OCI-M2 (cell line): ENCODE measurements around the gene RNF135.
"Not testable (repeated sequence)": the region's sequence is repeated elsewhere in the genome, so short reads cannot be mapped to it uniquely, and the experiment has no call there.

Source experiments
- DNase-seq: peaks from one replicate; lab custom pipeline; 2025; ENCODE audit not compliant: unreplicated experiment; lab: John Stamatoyannopoulos, UW

RNF135 gene, protein sequence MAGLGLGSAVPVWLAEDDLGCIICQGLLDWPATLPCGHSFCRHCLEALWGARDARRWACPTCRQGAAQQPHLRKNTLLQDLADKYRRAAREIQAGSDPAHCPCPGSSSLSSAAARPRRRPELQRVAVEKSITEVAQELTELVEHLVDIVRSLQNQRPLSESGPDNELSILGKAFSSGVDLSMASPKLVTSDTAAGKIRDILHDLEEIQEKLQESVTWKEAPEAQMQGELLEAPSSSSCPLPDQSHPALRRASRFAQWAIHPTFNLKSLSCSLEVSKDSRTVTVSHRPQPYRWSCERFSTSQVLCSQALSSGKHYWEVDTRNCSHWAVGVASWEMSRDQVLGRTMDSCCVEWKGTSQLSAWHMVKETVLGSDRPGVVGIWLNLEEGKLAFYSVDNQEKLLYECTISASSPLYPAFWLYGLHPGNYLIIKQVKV

DNA sequence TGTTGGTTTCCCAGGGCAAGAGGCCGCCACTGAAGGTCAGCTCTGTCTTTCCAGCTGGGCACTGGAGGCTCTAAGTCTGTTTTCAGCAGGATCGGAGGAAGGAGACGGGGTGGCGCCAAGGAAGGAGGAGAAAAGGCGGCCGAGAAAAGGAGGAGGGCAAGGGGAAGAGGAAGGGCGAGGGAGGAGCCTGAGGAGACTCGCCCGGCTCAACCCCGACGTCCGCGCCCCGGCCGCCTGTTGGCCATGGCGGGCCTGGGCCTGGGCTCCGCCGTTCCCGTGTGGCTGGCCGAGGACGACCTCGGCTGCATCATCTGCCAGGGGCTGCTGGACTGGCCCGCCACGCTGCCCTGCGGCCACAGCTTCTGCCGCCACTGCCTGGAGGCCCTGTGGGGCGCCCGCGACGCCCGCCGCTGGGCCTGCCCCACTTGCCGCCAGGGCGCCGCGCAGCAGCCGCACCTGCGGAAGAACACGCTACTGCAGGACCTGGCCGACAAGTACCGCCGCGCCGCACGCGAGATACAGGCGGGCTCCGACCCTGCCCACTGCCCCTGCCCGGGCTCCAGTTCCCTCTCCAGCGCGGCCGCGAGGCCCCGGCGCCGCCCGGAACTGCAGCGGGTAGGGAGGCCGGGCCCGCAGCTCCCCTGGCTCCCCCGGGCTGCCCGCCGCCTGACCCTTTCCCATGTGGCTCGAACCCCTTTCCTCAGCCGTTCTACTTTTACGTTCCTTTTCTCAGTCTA, at the start of gene RNF135:
Gene RNF135, plus strand, starts transcription at position 209 of the 737 bp plus-strand sequence. Its CDS starts 35 bp downstream, at position 244.
- no peak for DNase-seq

DNA sequence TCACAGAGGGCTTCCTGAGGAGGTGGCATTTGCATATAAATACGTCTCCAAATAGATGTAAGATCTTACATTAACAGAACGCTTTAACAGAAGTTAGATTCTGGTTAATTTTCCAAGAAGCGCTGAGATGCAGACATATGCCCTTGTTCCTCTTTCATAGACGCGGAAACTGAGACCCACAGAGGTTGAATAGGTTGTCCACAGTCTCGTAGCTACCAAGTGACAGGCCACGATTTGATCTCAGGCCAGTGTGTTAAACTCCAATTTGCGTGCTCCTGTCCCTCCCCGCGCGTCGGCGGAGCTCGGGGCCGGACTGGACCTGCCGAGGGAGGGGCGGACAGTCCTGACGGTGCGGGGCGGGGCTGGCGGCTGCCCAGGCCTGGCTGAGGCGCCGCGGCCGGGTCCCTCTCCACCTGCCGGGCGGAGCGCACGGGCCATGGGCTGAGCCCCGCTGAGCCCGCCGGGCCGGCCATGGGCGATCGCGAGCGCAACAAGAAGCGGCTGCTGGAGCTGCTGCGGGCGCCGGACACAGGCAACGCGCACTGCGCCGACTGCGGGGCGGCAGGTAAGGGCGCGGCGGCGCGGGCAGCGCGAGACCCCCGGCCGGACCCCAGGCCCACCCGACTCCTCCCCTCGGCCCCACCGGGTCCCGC, 49.2 kb upstream of the RNF135 start, which contains the start of gene ADAP2:
Gene ADAP2, plus strand, starts transcription at position 402 of the 653 bp plus-strand sequence. Its CDS starts 70 bp downstream, at position 472.
- DNase-seq, result no peak

DNA sequence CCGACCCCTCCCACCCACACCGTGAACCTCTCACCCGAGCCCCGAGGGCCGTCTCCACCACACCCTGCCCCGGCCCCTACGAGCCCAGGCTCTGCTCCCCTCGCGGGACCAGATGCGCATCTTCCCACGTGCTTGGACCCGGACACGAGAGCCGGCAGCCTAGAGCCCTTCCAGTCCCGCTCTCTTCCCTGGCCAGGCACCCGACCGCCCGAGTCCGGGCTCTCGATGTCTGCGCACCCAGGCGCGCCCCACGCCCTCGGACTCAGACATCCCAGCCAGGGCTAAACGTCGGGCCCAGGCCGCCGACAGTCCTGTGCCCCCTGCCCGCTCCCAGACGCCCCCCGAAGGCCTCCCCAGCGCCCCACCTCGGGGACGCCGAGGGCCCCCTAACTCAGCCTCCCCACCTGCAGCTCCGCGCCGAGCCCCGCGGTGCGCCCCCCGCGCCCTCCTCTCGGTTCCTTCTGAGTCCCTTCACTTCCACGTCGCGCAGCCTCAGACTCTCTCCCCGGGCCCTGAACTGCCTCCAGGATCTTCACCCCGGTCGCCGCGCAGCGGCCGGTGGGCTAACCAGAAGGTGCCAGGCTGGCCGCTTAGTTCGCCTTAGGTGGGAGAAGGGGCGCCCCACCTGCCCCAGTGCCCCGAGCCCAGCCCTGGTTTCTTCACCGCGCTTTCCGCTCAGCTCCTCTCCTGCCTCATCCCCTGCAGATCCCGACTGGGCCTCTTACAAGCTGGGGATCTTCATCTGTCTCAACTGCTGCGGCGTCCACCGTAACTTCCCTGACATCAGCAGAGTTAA, 48.4 kb upstream of the RNF135 start:
- DNase-seq, result no peak

DNA sequence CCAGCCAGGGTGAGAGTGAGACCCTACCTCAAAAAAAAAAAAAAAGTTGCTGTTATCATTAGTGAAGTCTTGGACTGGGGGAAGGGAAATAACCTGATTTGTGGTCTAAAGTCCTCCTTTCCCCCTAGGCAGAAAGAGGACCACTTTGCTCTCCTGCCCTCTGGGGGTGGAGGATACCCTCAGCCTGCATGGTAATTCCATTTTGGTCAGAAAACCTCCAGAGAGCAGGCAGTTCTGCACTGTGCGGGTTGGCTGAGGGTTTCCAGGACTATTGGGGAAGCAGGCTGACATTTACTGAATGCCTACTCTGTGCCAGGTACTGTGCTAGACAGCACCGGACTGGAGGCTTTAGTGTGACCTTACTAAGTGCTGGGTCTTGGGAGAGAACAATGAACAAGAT, 46.5 kb upstream of the RNF135 start:
- DNase-seq, result no peak

DNA sequence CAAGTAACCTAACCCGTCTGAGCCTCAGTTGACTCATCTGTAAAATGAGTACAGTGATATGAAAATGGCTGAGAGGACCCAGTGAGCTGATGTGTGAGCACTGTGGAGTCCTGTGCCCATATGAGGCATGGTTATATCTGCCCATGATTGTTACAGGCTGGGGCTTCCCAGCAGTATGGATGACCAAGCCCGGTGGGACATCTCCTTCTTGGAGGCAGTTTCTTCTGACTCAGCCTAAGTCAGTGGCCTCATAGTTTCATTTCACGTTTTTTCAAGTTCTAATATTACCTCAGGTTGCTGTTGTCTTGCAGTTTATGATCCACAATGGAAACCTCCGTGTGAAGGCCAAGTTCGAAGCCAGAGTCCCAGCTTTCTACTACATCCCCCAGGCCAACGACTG, 44.3 kb upstream of the RNF135 start:
- DNase-seq, result no peak

DNA sequence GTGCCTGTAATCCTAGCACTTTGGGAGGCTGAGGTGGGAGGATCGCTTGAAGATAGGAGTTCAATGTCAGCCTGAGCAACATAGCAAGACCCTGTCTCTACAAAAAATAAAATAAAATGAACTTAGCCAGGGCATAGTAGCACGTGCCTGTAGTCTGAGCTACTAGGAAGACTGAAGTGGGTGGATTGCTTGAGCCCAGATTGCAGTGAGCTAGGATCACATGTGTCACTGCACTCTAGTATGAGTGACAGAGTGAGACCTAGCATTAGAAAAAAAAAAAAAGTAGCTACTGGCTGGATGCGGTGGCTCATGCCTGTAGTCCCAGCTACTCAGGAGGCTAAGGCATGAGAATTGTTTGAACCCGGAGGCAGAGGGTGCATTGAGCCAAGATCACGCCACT, 43.1 kb upstream of the RNF135 start:
- DNase-seq, result no peak

DNA sequence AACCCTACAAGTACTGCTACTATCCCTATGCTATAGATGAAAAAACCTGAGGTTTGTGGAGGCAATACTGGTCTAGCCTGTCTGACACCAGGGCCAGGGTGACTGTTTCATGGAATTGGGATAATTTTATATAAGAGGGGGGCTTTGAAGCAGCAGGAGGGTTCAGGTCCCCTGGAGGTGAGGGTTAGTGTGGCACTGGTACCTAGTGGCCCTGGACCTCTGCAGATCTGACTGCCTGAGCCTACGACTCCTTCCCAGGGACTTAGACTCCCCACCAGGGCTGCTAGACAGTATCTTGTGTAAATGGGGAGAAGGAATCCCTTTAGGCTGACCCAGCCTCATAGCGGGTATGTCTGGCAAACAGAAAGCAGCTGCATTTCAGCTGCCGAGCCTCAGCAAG, 42.3 kb upstream of the RNF135 start:
- no peak for DNase-seq

DNA sequence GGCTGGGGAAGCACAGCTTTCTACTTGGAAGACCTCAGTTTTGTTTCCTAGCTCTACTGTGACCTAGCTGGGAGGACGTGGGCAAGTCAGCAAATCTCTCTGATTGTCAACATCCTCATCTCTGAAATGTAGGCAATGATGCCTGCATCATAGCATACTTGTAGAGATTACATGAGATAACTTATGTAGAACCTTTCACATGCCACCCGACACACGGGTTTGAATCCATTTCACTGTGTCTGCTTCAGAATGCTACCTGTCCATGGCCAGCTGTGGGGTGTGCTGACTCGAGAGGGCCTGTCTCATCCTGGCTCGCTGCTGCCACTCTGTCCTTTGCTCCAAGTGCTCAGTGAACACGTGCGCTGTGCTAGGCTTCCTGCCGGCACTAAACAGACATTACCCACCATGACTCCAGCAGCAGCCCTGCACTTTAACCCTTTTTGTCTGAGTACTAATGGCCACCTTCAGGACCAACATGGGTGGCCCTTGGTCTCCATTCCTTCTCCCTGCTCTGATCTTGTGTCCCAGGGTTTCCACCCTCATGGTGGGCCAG, 41.7 kb upstream of the RNF135 start:
- no peak for DNase-seq

DNA sequence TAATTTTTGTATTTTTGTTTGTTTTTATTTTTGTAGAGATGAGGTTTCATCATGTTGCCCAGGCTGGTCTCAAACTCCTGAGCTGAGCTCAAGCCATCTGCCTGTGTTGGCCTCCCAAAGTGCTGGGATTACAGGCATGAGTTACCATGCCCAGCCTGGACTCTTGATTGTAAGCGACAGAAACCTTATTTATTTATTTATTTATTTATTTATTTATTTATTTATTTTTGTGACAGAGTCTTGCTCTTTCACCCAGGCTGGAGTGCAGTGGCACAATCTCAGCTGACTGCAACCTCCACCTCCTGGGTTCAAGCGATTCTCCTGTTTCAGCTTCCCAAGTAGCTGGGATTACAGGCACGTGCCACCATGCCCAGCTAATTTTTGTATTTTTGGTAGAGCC, 41.0 kb upstream of the RNF135 start:
- DNase-seq, result not testable (repeated sequence)

DNA sequence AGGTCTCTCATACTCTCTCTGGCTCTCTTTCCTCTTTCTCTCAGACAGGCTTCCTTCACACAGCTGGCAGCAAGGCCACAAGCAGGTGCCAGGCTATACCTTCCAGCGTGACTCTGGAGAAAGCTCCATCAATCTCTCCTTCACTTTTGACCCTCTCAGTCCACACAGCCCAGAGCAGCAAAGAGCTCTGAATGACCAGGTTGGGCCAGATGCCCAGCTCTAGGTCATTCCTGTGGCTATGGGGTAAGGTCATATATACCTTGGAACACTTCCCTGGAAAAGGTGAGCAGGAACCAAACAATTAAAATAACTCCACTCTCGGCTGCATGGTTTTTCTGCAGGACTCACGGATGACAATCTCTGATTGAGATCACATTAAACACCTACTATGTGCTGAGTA, 40.3 kb upstream of the RNF135 start:
- no peak for DNase-seq

DNA sequence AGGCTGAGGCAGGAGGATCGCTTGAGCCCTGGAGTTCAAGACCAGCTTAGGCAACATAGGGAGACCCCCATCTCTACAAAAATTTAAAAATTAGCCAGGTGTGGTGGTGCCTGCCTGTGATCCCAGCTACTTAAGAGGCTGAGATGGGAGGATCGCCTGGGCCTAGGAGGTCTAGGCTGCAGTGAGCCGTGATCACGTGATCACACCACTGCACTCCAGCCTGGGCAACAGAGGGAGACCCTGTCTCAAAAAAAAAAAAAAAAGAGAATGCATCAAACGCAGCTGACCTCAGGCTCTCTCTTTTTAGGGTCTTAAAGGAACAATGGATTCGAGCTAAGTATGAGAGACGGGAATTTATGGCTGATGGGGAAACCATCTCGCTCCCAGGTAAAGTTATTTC, 39.3 kb upstream of the RNF135 start:
- DNase-seq, result not testable (repeated sequence)

DNA sequence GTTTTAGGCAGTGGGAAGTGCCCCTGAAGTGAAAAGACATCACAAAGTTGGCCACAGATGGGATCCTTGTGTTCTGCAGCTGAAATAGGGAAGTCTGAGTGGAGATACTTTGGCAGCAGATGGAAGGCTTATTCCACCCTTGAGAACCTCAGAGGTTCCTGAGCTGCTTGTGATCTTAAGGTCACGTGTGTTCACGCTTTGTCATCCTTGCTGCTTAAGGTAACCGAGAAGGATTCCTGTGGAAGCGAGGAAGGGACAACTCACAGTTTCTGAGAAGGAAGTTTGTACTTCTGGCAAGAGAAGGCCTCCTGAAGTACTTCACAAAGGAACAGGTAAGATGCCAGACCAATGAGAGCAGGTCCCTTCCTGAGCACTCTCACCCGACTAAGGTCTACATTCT, 36.9 kb upstream of the RNF135 start:
- DNase-seq, result no peak

DNA sequence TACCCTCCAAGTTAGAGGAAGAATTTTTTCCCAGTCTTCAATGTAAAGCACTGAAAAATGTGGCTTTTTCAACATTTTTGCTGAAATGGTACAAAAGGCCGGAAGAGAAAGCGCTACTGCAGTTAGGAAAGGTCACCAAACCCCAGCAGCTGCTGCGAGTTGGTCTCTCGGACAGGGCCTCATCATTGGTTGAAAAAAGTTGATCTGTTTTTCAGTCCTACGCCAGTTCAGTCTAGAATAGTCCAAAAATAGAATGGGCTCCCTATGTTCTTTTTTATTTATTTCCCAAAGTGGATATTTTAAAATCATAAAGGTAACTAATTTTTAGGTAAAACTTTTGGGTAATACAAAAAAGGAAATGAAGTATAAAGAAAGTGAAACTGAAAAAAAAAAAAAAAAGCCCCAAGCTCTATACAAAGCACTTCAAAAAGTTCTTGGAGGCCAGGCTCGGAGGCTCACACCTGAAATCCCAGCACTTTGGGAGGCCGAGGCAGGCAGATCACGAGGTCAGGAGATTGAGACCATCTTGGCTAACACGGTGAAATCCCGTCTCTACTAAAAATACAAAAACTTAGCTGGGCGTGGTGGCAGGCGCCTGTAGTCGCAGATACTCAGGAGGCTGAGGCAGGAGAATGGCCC, 31.7 kb upstream of the RNF135 start:
- no peak for DNase-seq

DNA sequence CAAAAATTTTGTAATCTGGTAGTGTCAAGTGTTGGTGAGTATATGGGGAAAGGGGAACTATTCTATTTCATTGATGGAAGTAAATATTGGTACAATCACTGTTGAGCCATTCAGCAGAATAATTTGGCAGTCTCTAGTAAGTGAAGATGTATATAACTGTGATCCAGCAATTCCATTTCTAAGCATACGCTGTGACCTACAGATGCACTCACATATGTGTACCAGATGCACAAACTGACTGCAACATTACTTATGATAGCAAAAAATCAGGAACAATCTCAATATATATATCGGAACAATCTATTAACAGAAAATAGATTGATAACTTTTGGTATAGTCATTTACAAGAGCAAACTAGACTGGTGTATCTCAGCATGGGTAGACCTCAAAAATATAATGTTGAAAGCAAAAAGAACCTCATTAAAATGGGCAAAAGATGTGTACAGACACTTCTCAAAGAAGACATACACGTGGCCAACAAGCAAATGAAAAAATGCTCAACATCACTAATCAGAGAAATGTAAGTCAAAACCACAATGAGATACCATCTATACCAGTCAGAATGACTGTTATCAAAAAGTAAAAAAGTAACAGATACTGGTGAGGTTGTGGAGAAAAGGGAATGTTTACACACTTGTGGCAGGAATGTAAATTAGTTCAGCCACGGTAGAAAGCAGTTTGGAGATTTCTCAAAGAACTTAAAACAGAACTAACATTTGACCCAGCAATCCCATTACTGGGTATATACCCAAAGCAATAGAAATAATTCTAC, 28.3 kb upstream of the RNF135 start:
- no peak for DNase-seq

DNA sequence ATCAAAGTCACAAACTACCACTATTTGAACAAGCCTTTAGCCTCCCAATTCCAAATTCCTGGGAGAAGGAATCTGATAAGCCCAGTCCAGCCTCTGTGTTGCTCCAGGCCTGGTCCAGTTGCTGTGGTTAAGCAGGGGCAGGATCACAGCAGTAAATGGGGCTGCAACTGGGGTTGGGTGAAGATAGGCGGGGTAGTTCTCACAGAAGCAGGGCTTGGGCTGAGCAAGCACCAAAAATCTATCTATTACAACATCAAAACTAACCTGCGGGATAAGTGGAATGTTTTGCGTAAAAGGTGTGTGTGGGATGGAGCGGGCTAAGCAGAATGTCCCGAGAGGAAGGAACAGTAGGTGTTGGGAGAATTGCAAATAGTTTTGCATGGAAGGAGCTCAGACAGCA, 23.0 kb upstream of the RNF135 start:
- DNase-seq, result no peak

DNA sequence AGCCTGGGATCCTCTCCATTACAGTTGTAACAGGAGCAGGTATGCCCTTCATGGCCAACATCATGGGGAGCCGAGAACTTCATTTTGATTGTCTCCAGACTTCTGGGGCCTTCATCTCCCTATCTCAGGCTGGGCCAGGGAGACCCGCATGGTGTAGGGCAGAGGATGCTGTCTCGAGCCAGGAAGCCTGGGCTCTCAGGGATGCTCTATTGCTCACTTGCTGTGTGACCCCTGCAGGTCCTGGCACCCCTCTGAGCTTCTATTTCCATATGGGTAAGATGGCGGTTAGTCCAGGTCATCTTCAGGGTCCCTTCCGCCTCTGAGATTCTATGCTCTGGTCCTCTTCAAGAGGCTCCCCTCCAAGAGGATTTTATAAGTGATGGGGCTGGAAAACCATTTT, 20.6 kb upstream of the RNF135 start:
- DNase-seq, result no peak

DNA sequence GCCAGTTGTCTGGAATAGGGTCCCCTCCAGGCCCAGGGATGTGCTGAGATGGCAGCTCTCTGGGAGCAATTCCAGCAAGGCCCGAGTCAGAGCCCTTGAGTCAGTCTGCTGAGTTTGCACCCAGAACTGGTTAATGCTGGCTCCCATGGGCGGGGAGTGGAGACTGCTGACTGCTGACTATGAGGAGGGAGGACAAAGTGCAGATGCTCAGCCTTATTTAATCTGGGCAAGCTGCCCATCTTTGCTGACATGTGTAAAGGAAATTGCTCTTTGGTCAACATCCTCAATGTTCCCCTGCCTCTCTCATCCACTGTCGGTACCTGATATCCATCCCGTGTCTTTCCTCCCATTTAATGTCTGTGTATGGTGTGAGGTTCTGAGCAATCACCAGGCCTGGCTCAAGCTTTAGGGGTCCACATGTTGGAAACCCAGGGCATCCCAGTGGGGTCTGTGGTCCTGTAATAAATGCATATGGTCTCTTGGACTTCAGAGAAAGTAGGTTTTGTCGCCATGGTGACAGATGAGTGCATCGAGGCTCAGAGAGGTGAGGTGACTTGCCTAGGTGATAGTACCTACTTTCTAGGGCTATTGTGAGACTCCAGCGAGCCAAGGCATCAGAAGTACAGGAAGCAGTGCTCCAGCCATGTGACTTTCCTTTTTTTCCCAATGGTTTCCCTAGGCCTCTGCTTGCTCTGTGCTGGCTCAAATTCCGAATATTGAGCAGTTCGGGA, 20.0 kb upstream of the RNF135 start:
- no peak for DNase-seq

DNA sequence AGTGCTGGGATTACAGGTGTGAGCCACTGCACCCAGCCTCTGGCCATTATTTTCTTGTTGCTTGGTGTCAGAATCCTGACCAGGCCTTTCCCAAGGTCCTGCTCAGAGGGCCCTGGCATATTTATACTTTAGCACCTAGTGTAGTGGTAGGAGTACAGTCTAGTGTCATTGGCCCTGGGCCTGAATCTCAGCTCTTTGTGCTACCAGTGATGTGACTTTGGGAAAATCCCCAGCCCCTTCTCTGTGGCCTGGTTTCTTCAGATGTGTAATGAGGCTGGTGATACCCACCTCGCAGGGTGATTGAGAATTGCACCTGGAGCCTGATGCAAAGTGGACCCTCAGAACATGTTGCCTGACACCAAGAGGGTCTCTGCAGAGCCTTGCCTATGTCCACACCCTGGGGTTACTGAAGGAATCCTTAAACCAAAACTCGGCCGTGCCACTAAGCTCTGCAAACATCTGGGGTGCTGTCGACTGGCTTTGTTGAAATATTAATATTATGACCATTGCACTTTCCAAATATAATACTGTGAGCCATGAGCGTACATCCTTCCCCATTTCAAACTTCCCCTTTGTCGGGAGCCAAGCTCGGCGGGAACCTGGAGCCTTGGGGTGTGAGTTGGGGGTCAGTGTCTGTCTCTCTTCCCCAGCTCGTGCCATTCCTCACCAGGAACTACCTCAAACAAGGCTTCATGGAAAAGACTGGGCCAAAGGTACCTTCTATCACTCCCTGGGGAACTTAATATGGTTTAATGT, 18.0 kb upstream of the RNF135 start:
- DNase-seq, result no peak
